ENCODE data around the gene DIDO1. TPM values are rescaled to one million over a fixed set of nuclear protein-coding genes. Genes with fewer than 3 reads are reported as not detected.
A peak's percentile ranks its signal among the peaks of the same experiment; 100 is the strongest.

DIDO1 gene
- total and polyA plus RNA-seq, 2 of the 13 experiments (the other 11 are each of a cell fraction or from before 2014, with no cell fraction given) = 75.0 to 75.1 TPM

GRCh38 chr20:62955519-62956386 is 29.4 kb upstream of the DIDO1 start (continued):
- no peak for TF ChIP-seq ZNF260 (CRISPR knock-in tag; IDR thresholded peaks at IDR 0.05; ENCODE audit: borderline replicate concordance, low read depth)
- TF ChIP-seq PRMT3 (CRISPR knock-in tag; IDR thresholded peaks at IDR 0.05; ENCODE audit: borderline replicate concordance, low read depth) = peak; percentile 80; the same call in 1 of the 2 replicates
- no peak for TF ChIP-seq RAD51 (IDR thresholded peaks at IDR 0.05; ENCODE audit: borderline replicate concordance)
- peak; percentile 85; the same call in 1 of the 2 replicates for TF ChIP-seq ZNF44 (CRISPR knock-in tag; IDR thresholded peaks at IDR 0.05)
- peak; percentile 96 for TF ChIP-seq HBP1 (CRISPR knock-in tag; IDR thresholded peaks at IDR 0.05; ENCODE audit: low read depth)
- peak; percentile 95 for TF ChIP-seq TSC22D2 (CRISPR knock-in tag; IDR thresholded peaks at IDR 0.05; ENCODE audit: borderline replicate concordance)
- TF ChIP-seq E2F1 (CRISPR knock-in tag; IDR thresholded peaks at IDR 0.05) = no peak
- TF ChIP-seq MIER2 (CRISPR knock-in tag; IDR thresholded peaks at IDR 0.05) = peak; percentile 87
- TF ChIP-seq SP4 (CRISPR knock-in tag; IDR thresholded peaks at IDR 0.05) = peak; percentile 86
- no peak for TF ChIP-seq MLLT10 (CRISPR knock-in tag; IDR thresholded peaks at IDR 0.05)
- 0 out of 2 replicates have a peak, but pooled peaks have one; percentile 21 for TF ChIP-seq NFAT5 (CRISPR knock-in tag; IDR thresholded peaks at IDR 0.05)
- no peak for TF ChIP-seq ZNF660 (CRISPR knock-in tag; IDR thresholded peaks at IDR 0.05; ENCODE audit: borderline replicate concordance, low read depth)
- peak; percentile 84; the same call in 1 of the 2 replicates for TF ChIP-seq NFKB2 (CRISPR knock-in tag; IDR thresholded peaks at IDR 0.05; ENCODE audit: borderline replicate concordance)
- peak; percentile 91 for TF ChIP-seq ZNF784 (CRISPR knock-in tag; IDR thresholded peaks at IDR 0.05; ENCODE audit: borderline replicate concordance)
- TF ChIP-seq ZNF431 (CRISPR knock-in tag; IDR thresholded peaks at IDR 0.05; ENCODE audit: borderline replicate concordance, low read depth) = peak; percentile 88
- TF ChIP-seq KLF9 (CRISPR knock-in tag; IDR thresholded peaks at IDR 0.05; ENCODE audit: low read depth) = peak; percentile 97
- TF ChIP-seq HES4 (CRISPR knock-in tag; IDR thresholded peaks at IDR 0.05; ENCODE audit: borderline replicate concordance) = peak; percentile 15; the same call in 1 of the 2 replicates
- no peak for TF ChIP-seq ARID2 (CRISPR knock-in tag; IDR thresholded peaks at IDR 0.05; ENCODE audit: borderline replicate concordance)
- peak; percentile 99; the same call in 1 of the 2 replicates for TF ChIP-seq ZNF878 (CRISPR knock-in tag; IDR thresholded peaks at IDR 0.05)
- TF ChIP-seq ZNF720 (CRISPR knock-in tag; IDR thresholded peaks at IDR 0.05) = no peak; the same call in 1 of the 2 replicates
- TF ChIP-seq SIX4 (CRISPR knock-in tag; IDR thresholded peaks at IDR 0.05) = peak; percentile 87

Data from HepG2 (cell line).